ENCODE measurements around the gene CCM2.

GRCh38 chr7:44969049-44969700 is 30.8 kb upstream of the CCM2 start:
- TF ChIP-seq CTCF (IDR thresholded peaks at IDR 0.05) (no peak), POLR2A (IDR thresholded peaks at IDR 0.05) (no peak), EP300 (IDR thresholded peaks at IDR 0.05) (no peak), POLR2AphosphoS5 (IDR thresholded peaks at IDR 0.05) (no peak)
